NCI-H446 treated with DMSO at 0.1 percent for 48 hours (cell line): ENCODE data around the gene CALML3.
"Not testable (repeated sequence)": the region's sequence is repeated elsewhere in the genome, so short reads cannot be mapped to it uniquely, and the experiment has no call there.

ENCODE experiments used
- DNase-seq: peaks from one replicate; lab custom pipeline; 2025; lab: John Stamatoyannopoulos, UW

The CALML3 gene

DNA sequence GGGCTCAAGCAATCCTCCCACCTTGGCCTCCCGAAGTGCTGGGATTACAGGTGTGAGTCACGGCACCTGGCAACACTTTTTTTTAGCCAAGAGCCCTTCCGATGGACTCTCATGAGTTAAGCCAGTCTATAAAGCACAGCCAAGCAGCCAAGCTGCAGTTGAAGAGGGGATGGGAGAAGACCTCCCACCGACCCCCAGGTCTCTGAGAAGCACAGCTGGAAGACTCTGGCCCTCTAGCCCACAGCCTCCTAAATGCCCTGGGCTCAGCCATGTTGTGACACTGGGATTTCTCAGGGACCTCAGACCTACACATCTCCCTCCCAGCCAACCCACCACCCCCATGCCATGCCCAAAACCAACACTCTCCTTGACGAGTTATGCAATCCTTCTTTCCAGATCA is 31.1 kb downstream of the CALML3 start:
- no peak for DNase-seq

DNA sequence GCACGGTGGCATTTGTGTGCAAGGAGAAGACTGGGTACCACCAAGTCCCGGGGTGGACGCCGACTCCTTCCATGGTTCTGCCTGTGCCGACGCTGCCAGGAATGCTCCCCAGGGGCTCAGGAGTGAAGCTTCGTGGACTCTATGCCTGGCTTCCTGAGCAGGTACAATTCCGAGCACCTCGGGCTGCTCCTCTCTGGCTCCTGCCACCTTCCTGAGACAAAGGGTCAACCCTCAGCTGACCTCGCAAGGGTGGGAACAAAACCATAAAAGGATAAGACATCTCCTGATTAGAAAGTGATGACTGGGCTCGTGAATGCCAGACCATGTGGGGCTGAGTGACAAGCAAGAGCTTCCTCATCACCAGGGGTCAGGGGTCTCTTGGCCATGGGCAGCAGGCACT is 31.8 kb downstream of the CALML3 start:
- no peak for DNase-seq

DNA sequence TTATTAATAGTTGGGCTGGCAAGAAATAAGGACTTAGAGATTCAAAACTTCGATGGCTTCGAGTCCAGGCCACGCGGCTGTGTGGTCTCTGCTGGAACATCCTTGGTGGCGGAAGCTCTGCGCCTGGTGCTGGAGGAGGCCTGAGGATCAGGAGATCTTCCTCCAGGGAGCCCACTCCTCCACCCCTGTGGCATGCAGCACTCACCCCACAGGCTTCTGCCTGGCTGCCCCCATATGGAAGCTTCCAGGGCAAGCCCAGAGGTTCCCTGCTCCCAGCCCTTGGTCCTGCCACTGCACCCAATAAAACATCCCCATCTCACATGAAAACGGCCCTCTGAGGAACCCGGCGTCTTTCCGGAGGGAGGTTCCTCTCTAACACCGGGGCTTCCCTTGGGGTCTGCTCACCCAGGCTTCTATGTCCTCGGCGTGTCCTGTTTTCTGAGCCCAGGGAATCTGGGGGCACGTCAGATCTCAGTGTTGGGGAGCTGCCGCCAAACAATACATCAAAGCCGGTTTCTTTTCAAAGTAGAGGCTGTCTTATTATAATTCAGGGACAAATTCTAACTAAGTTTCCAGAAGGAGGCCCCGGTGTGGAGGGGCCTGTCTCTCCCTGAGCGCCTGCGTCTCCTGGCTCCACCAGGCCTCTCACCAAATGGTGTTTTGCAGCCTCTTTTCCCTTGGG is 32.4 kb downstream of the CALML3 start:
- DNase-seq: no peak

DNA sequence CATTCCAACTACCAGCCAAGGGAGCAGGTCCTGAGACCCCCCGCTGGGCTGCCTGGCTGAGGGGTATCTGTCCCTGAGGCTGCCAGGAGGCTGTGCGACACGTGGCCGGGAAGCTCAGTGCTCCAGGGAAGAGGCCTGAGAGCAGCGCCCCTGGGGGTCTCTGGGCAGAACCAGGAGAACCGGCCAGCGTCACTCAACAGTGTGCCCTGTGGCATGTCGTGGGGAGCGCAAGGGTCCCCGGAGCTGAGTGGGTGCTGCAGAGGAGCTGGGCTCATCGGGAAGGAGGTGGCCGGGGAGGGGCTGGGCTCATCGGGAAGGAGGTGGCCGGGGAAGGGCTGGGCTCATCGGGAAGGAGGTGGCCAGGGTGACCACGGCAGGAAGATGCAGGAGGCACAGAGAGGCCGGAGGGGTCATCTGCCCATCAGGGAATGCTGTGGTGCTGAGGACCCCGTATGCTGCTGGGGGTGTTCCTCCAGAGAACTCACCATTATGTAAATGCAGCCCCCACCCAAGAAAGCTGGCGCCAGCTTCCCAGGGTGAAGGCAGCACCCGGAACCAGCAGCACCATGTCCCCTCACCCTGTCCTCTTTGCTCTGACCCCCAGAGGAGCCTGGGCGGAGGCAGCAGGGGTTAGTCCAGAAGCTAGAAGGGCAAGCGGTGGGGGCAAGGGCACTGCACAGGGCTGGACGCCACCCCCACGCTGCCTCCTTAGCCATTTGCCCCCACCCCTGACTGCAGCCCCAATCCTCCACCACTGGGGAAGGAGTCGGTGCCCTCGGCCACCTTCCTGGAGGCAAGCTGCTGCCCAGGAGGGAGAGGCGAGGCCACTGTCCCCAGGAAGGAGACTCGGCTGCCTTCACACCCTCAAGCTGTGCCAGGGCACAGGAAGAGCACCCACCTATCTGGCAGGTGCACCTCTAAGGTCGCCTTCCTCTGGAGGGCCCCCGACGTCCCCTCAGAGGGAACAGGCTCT is 33.3 kb downstream of the CALML3 start:
- DNase-seq: no peak

DNA sequence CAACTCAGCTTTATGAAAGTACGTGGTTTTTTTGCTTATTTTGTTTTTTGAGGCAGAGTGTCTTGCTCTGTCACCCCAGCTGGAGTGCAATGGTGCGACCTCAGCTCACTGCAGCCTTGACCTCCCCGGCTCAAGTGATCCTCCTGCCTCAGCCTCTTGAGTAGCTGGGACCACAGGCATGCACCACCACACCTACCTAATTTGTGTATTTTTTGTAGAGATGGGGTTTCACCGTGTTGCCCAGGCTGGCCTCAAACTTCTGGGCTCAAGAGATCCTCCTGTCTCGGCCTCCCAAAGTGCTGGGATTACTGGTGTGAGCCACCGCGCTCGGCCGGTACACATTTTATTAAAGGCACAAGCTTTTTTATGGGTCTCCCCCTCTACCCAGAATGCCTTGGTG is 34.3 kb downstream of the CALML3 start:
- not testable (repeated sequence) for DNase-seq

DNA sequence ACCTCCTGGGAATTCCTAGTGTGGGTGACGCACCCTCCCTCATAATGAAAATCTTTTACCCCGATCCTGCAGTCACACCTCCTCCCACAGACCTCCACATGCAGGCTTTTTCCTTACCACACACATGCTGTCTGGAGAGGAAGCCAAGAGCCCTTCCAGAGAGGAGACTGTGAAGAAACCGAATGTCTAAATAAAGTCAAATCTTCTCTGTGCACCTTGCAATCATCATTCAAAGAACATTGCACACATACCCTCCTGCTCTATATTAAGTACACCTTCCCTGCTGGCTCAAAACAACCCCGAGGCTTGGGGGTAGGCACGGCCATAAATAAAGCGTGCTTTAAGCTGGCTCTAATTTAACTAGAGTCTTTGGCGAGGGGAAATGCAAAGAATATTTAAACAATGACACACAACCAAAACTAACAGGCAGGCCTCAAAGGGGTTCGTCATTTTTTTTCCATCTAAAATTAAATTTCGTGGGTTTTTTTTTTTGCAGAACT is 34.9 kb downstream of the CALML3 start:
- no peak for DNase-seq

DNA sequence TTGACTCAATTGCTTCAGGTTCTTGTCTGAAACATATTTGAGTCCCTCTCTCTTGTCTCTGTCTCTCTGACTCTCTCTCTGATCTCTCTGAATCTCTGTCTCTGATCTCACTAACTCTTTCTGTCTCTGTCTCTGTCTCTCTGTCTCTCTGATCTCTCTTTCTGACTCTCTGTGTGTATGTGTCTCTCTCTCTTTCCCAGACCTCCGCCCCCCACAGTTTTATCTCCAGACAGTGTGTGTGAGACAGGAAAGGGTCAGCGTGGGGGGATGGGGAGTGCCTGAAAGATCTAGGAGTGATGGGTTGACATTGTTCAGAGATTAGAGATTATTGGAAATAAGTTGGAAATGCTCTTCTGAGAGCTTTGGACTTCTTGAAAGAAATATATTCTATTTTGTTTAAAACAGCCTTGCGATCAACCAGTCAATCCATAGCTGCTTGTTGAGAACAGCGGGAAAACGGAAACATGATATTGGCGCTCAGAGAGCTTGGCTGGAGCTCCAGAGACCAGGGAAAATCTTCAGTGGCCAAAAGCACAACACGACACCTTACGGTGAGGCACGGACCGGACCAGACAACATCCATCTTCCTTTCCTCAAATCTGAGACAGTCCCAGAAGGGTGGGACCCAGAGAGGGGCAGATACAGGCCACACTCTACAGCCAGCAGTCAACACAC is 35.5 kb downstream of the CALML3 start:
- DNase-seq: no peak

DNA sequence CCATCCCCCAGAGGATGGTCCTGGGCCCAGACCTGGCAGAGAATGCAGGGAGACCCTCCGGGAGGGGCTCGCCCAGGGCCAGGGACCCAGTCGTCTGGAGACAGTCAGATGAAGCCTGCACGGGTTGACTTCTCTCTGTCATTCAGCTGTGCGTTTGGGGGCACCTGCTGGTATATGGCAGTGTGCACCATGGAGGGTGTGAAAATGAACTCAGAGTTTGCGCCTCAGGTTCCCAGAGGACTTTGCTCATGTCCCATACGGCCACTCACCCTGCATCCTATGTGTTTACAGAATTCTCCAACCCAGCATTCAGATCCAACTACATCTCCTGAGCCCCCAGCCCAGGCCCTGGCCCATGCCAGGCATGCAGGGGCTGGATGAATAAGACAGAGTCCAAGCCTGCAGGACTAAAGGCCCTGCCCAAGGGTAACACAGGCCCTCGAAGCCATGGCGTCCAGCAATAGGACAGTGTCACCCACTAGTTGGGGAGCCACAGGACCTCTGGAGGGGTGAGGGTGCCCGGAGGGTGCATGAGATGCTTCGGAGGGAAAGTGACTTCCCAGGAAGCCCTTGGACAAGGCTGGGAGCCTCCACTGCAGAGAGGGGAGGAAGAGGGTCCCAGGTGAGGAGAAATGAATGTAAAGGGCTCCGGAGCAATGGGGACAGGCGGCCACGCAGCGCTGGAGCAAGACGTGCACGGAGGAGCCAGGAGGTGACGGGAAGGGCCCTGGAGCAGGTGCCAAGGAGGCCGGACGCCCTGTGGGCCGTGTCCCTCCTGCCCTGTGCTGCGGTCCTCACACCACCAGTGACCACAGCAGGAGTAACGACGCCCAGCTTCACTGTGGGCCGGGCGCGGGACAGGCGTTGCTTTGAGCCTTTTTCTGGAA is 36.3 kb downstream of the CALML3 start:
- DNase-seq: no peak

DNA sequence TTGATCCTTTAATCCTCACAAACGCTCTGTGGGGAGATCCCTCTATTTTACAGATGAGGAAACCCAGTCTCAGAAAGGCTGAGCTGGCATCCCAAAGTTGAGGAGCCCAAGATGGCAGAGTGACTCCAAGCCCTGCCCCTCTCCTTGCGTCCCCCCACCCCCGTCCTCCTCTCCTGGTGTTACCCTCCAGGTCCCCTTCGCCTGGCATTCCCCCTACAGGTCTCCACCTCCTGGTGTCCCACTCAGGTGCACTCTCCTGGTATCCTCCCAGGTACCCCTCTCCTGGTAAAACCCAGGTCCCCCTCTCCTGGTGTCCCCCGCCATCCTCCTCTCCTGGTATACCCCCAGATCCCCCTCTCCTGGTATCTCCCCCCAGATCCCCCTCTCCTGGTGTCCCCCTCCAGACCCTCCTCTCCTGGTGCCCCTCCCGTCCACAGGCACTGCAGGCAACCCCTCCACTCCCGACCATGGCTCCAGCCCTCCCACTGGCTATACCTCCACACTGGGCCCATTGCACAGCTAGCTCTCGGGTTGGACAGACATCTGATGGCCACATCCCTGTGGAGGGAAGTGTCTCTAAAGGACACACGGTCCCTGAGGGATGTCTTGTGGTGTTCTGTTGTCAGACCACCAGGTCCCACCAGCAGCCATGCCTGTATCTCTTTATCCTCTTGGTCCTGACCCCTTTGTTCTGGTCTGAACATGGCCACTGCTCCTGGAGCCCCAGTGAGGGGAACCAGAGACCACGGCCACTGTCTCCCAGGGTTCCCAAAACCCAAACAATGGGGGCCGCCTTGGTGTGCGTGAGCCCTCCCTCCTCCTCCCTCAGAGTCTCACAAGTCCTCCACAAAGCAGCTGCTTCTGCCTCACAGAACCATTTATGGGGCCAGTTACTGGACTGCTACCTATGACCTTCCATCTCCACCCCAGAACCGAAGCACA is 37.2 kb downstream of the CALML3 start:
- no peak for DNase-seq

DNA sequence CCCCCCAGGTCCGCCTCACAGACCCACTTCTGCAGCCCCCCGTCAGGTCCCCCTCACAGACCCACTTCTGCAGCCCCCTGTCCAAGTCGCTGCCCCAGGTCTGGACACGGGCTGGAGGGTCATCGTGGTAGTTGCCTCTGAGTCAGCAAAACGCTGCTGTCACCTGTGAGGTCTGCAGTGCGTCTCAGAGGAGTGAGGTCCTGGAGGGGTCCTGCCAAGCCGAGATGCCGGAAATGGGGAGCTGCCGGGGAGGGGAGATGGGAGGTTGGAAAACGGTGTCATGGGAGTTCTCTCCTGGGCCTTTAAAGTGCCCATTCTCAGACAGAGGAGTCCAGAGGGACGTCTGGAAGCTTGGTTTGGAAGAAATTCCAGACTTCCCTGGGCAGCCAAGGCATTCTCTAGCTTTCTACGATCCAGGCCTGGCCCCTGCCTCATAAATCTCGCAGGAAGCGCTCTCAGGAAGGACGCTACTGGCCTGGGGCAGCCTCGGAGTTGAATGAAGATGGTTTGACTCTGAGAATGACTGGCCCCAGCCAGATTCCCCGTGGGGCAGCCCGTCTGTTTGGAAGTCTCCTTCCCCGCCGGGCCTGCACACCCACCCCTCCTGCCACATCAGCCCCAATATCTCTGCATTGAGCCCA is 38.7 kb downstream of the CALML3 start:
- no peak for DNase-seq

DNA sequence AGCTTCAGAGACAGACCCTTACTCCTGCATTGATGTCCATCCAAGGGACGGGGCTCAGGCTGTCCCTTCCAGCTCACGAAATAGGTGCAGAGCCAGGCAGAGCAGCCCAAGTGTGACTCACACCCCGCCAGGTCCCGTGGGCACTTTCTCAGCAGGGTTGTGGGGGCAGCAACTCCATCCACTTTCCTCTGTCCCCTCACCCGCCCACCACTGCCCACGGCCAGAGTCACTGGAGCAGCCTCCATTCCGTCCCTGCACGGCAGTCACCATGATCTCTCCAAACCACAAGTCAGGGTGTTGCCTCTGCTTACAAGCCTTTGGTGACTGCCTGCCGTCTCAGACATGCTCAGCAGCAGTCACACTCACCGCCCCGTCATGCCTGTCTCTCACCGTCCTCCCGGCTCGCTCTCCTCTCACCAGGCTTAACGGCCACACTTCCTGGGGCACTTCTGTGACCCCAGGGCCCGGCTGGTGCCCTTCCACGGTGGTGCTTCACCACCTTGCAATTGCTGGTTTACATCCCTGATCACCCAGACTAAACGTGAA is 39.3 kb downstream of the CALML3 start:
- DNase-seq: no peak

DNA sequence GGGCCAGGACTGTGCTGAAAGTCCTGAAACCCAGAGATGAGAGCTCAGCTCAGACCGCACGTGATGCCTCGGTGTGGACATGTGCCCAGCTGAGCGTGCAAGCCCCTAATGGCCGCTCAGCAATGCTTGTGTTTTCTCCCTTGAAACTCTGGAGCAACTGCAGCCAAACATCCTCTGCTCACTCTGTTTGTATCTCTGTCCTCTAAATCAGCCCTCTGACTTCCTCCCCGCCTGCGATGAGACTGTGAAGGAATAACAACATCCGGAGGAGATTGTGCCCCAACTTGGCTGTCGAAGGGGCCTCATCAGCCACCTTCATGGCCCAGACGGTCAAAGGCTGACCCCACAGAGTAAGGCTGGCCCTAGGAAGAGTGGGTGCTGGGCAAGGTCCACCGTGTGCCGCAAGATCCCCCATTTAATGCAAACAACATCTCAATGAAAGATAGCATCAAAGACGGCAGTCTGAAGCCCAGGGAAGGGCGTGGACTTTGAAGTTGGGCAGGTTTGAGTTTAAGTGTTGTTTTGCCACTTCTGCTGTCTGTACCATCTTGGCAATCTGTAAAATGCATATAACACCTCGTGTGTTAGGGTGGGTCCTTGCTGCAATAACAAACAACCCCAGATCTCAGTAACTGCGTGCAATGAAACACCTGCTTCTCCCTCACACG is 39.9 kb downstream of the CALML3 start:
- DNase-seq: no peak

DNA sequence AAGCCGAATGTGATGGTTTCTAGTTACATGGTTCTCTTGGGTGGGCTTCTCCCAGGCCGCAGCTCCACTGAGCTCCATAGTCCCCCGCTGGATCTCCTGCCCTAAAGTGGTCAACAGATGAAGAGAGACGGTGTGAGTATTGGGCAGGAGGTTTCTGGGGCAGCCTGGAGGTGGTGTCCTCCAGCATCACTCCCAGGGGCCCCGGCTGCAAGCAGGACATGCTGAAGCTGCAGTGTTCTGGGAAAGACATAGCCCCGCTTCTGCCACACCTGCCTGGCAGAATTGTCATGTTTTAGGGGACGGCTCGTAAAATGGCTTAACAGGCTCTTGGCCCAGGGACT is 40.4 kb downstream of the CALML3 start:
- DNase-seq: no peak

DNA sequence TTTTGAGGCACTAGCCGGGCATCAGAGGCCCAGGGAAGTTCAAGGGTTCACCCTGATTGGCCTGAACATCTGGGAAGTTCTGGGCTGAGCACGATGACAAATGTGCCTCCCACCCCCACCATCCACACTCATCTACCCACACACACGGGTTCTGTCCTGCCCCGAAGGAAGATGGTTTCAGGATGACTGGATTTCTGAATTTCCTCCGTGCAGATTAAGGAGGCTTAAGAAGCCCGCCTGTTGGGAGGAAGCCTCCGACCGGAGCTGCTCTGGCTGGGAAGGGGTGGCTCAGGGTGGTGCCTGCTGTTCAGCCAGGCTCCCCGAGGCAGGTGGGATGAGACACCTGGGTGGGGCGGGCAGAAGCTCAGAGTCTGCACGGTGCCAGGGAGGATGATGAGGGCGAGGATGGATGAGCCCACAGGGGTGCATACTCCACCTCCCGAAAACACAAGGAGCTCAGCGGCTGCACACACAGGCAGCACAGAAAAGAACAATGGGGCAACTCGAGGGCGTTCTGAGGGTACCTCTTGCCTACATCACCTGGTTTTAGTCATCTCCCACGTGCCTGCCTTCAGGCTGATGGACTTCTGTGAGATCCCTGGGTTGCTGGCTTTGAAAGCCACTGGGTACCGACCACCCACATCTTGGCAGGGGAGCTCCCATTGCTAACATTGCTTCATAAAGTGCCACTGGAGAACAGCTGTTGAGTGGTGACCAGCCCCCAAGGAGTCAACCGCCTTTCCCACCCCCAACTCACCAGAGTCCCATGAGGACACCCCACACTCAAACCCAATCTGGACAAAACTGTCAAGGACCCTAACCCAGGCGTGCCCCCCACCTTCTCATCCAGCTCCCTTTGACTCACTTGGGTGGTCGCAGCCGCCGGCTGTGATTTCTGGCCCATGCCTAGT is 41.2 kb downstream of the CALML3 start:
- DNase-seq: no peak

DNA sequence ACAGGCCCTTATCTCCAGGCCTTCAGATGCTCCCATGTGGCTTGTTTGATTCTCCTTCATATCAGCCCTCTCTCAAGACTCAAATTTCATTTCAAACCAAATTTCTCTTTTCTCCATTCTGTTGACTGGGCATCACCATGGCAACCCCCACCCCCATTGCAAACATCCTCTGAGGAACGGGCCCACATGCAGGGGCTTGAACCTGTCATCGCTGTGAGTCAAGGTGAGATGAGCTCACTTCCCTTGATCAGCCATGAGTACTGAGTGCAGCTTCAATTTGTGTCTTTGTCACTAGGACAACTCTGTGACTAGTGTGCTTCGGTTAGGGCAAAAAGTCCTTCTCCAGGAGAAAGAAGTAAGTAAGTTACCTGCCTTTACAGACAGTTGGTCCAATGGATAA is 41.9 kb downstream of the CALML3 start:
- DNase-seq: no peak

DNA sequence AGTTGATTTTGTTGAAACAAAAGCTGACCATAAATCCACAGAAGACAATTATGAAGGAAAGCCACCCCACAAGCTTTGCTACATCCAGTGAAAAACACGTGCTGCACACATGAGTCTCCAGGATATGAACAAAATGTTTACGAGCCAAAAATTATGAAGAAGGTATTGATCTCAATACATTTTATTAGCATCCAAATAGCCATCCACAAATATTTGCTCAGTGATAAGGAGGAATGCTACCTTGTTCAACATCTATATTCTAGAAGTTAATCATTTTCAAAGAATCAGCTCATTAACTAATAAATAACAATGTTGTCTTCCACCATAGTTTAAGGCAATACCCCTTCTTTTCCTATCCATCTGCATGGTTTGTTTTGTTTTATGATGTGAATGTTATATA is 42.7 kb downstream of the CALML3 start:
- DNase-seq: no peak

DNA sequence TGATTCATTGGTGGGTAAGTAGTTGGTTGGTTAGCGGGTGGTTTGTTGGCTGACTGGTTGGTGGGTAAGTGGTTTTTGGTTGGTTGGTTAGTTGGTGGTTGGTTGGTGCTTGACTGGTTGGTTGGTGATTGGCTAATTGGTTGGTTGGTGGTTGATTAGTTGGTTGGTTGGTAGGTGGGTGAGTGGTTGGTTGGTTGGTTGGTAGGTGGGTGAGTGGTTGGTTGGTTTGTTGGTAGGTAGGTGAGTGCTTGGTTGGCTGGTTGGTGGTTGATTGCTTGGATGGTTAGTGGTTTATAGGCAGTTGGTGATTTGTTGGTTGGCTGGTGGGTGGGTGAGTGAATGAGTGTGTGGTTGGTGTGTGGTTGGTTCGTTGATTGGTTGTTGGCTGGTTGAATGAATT is 44.2 kb downstream of the CALML3 start:
- DNase-seq: no peak

DNA sequence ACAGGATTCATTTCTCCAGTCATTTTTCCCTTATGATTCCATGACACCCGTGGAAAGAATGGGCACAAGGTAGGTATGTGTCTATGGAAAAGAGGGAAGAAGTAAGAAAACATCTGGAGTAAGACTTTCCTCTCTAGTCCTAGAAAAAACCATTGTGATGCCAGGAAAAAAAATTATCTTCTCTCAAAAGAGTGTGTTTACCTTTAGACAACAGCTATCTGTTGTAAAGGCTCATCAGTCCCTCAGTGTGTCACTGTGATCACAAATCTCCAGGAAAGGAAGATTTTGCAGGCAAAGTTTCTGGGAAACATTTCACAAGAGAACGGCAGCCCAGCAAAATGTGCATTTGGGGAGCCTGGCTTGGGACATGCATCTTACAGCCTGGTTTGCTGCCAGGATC is 44.8 kb downstream of the CALML3 start:
- DNase-seq: no peak
